D341Med (cell line): ENCODE measurements around the gene MLXIP.
"Not testable (repeated sequence)": the region's sequence is repeated elsewhere in the genome, so short reads cannot be mapped to it uniquely, and the experiment has no call there.

Experiments used
- DNase-seq: peaks from one replicate; pipeline ENCODE4 v3.0.0; 2012; ENCODE audit warnings: low spot score

Gene MLXIP

DNA sequence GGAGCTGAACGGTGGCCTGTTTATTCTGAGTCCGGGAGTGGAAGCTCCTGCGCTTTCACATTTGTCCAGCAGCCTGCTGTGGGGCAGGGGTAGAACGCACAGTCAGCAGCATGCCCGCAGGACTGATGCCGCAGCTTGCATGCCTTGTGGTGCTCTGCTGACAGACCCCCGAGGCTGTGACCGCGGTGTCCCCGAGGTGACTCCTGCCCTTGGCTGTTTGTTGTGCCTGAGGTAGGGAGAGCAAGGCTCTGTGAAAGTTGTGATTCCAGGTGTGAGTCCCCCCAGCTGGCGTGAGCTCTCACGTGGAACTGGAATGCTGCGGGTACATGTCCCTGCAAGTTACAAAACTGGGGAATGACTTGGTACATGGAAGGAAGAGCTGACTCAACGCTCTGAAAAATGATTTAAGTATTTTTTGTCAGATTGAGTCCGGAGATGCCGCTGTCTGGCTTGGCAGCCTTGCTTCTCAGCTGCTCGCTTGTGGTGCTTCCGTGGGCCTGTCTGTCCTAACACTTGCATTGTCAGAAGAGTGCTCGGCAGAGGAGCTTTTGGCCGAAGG, 18.1 kb downstream of the MLXIP start:
- no peak for DNase-seq

GRCh38 chr12:122097584-122097926, 19.0 kb downstream of the MLXIP start:
- DNase-seq: no peak

DNA sequence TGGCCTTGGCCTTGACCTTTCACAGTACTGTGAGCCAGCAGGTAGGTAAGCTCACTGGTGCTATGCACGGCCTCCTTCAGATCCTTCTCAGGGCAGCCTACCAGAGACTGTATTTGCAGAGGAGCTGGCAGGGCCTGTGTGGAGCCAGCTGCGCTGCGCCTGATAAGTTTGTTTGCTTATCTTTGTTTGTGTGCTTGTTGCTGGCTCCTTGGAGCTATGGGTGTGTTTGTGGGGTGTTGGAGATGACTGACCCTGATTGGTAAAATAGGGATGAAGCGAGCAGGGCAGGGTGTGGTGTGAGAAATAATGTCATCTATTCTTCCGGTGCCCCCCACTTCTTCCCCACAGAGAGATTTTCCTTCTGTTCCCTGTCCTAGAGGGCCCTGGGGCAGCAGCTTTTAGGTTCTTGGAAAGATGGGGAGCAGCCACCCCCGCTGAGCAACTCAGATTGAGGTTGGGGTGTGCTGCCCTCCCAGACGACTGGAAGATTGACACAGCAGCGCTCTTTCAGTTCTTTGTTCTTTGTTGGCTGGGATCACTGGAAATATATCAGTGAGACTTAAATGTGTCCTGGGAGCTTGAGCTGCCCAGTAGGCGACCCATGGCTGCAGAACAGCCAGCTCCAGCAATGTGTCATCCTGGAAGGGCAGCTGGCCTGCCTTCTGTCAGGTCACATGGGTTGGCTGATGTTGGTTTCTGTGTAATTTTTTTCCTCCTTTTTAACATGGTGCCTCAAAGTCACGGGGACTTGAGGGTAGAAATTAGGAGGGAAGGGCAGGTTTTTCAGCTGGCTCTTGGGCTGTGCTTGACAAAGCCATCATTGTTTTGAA, 19.6 kb downstream of the MLXIP start:
- DNase-seq: no peak

GRCh38 chr12:122099280-122099749, 20.8 kb downstream of the MLXIP start:
- no peak for DNase-seq

DNA sequence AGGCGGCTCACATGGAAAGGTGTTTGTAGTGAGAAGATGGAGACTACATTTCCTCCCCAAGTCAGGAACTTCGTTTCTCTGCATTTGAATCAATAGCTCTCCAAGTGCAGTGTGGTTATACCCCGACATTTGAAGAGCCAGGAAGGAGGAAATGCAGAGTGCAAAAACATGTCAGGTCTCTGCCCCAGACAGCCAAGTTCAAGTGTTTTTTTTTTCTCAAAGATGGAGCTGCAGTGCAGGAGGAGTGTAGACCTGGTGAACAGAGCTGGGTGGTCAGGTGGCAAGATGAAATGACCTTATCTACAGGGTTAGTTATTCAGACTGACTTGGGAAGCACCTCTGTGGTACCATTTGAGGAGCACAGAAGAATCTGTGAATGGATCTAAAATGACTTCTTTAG, 21.3 kb downstream of the MLXIP start:
- DNase-seq: no peak

- no peak for DNase-seq
Observed at GRCh38 chr12:122100568-122100967, 22.0 kb downstream of the MLXIP start.

DNA sequence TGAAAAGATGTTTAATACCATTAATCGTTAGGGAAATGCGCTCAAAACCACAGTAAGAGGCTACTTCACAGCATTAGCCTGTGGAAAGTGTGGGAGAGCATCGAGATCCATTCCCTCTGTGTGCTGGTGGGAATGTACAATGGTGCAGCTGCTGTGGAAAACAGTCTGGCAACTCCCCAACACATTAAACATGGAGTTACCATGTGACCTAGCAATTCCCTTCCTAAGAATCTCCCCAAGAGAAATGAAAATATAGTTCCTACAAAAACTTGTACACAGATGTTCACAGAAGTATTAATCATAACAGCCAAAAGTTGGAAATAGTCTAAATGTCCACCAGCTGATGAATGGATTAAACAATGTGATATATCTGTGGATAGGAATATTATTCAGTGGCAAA, 23.8 kb downstream of the MLXIP start:
- DNase-seq: no peak

GRCh38 chr12:122104844-122105243, 26.3 kb downstream of the MLXIP start:
- DNase-seq: no peak

DNA sequence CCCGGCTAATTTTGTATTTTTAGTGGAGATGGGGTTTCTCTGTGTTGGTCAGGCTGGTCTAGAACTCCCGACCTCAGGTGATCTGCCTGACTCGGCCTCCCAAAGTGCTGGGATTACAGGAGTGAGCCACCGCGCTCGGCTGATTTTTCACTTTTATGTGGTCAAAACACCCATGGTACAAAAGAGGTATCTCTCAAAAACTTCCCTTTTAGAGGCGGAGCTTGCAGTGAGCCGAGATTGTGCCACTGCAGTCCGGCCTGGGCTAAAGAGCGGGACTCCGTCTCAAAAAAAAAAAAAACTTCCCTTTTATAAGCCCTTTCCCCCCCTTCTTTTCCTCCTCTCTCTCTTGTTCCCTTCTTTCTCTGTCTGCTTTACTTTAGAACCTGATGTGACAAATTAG, 26.9 kb downstream of the MLXIP start:
- DNase-seq: not testable (repeated sequence)

DNA sequence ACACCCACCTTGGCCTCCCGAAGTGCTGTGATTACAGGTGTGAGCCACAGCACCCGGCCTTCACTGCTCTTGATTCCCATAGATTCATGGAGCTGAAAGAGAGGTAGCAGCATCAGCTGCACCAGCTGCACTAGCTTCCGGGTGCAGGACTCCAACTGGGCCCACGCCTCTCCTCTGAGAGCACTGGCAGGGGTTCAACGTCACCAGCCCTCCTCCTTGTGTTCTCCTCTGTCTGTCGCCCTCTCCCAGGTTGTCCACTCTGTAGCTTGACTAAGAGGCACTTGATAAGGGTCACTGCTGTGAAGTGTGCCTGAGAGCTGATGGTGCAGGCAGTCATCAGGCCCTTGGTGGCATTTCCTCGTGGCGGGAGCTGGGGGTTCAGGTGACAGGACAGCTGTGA, 28.3 kb downstream of the MLXIP start:
- no peak for DNase-seq

GRCh38 chr12:122107261-122107660, 28.7 kb downstream of the MLXIP start:
- DNase-seq: no peak

GRCh38 chr12:122111089-122111641, 32.6 kb downstream of the MLXIP start:
- no peak for DNase-seq

GRCh38 chr12:122116707-122117535, 38.4 kb downstream of the MLXIP start:
- DNase-seq: no peak

DNA sequence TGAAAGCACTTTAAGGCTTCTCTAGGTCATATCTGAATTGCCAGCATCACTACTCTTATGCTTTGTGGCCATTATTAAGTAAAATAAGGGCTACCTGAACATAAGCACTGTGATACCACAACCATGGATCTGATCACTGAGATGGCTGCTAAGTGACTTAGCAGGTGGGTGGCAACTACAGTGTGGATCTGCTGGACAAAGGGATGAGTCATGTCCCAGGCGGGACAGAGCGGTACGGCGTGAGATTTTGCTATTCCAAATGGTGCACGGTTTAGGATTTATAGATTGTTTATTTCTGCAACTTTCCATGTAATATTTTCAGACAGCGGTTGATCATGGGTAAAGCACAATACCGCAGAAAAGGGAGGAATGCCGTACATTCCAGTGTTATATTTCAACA, 39.4 kb downstream of the MLXIP start:
- DNase-seq: no peak

DNA sequence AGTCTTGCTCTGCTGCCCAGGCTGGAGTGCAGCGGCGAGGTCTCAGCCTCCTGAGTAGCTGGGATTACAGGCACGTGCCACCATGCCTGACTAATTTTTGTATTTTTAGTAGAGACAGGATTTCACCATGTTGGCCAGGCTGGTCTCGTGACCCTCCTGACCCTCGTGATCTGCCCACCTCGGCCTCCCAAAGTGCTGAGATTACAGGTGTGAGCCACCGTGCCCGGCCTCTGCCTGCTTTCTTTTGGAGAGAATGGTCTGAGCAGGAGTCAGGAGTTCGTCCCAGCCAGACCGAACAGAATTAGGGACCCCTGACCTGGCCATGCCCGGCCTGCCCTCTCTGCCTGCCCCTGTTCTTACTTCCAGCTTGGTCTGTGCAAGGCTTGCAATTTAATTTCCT, 42.8 kb downstream of the MLXIP start:
- DNase-seq: not testable (repeated sequence)

- DNase-seq: peak; percentile 21
Observed at GRCh38 chr12:122121745-122122144, 43.2 kb downstream of the MLXIP start.

GRCh38 chr12:122123051-122123760, 44.6 kb downstream of the MLXIP start:
- DNase-seq: peak; percentile 85

- DNase-seq: no peak
Observed at GRCh38 chr12:122123761-122124145, 45.2 kb downstream of the MLXIP start.

DNA sequence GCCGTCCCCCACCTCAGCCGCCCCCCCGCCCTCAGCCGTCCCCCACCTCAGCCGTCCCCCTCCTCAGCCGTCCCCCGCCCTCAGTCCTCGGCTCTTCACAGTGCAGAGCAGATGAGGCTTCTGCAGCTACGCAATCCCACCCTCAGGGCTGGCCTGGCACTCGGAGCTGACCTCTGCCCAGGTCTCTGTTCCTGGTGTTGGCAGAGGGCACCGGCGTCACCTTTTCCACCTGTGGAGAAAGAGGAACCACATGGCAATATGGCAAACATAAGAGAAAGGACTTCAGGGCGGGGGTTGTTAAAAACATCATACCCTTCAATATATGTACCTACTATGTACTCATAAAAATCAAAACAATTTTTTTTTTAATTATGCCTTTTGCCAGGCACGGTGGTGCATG, 45.8 kb downstream of the MLXIP start:
- DNase-seq: no peak

GRCh38 chr12:122125452-122126341, 47.1 kb downstream of the MLXIP start:
- DNase-seq: no peak

GRCh38 chr12:122126342-122126635, 47.7 kb downstream of the MLXIP start:
- DNase-seq: no peak
